Fibroblast of villous mesenchyme (primary cell): ENCODE data around the gene PHF2. TPM values are rescaled to one million over a fixed set of nuclear protein-coding genes. Genes with fewer than 3 reads are reported as not detected.

Experiments used
- DNase-seq: peaks from one replicate; pipeline ENCODE4 v3.0.0-alpha.2; 2010; ENCODE audit warnings: low read depth
- H3K4me3 ChIP-seq: 2 replicates; pipeline ENCODE4 v1.5.1; 2011; ENCODE audit warnings: low read depth, mild to moderate bottlenecking, low read length
- CTCF ChIP-seq: IDR thresholded peaks from 2 replicates; pipeline ENCODE4 v1.5.1; 2012; ENCODE audit warnings: low read depth, mild to moderate bottlenecking, low read length; ENCODE audit not compliant: insufficient read depth
- total RNA-seq: library from RNA; depleted of rRNA; stranded (reverse); fragments of >200 nt; gene quantifications from 2 replicates; pipeline ENCODE4 v1.2.3, GENCODE V29; 2012

PHF2 gene
- total RNA-seq, 1 donor, result 15.5 TPM

GRCh38 chr9:93677048-93677571 is 100.7 kb downstream of the PHF2 start:
- no peak for DNase-seq
- H3K4me3 ChIP-seq, result no peak overlapping the region
- TF ChIP-seq CTCF, result no peak

GRCh38 chr9:93677641-93678136 is 101.3 kb downstream of the PHF2 start:
- no peak for DNase-seq
- TF ChIP-seq CTCF, result no peak
- no peak overlapping the region for H3K4me3 ChIP-seq

- no peak for TF ChIP-seq CTCF
- no peak overlapping the region for H3K4me3 ChIP-seq
- DNase-seq, result no peak
These were observed 102.0 kb downstream of the PHF2 start for GRCh38 chr9:93678199-93679019.

- H3K4me3 ChIP-seq, result no peak overlapping the region
- DNase-seq, result no peak
- TF ChIP-seq CTCF, result no peak
These were observed 103.4 kb downstream of the PHF2 start for GRCh38 chr9:93679536-93680442.

- no peak for DNase-seq
- no peak for TF ChIP-seq CTCF
- no peak overlapping the region for H3K4me3 ChIP-seq
These were observed 104.3 kb downstream of the PHF2 start for GRCh38 chr9:93680443-93681268.
